CD4-positive, alpha-beta T cell treated with Interferon alpha-2 for 1 hour (primary cell): Measurements from ENCODE around the gene UBA5.
A peak's percentile ranks its signal among the peaks of the same experiment; 100 is the strongest.
"Not testable (repeated sequence)": the region's sequence is repeated elsewhere in the genome, so short reads cannot be mapped to it uniquely, and the experiment has no call there.

Source experiments
- DNase-seq, 2 donors: peaks; one replicate each; pipeline ENCODE4 v3.0.0-alpha.2; 2020 to 2022

UBA5 gene

GRCh38 chr3:132660052-132660810 lies at the start of gene UBA5:
Gene UBA5 (plus strand): TSS chr3:132660329. CDS start chr3:132660538, 209 bp downstream.
- peak; percentile 63 to 73 for DNase-seq

GRCh38 chr3:132615301-132615700 lies 44.8 kb upstream of the UBA5 start:
- not testable (repeated sequence) for DNase-seq

- no peak for DNase-seq
Observed at GRCh38 chr3:132615881-132616280, 44.2 kb upstream of the UBA5 start.

- no peak for DNase-seq
Observed at GRCh38 chr3:132616780-132617179, 43.3 kb upstream of the UBA5 start.

DNA sequence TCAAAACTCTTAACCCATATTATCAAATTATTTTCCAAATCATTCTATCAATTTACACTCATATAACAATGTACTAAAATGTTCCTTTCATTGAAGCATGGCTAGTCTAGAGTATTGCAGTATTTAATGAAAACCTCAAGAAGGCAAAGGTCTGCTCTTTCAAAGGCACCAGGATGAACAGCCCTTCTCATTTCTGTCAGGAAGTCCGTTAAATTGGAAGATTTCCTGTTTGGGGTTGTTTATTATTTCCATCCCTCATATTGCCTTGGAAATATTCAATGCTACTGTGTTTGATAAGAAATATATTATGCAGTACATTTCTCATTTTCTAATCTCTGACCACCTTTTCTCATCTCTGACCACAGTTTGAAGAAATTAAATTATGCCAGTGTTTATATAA lies 38.0 kb upstream of the UBA5 start:
- no peak for DNase-seq

DNA sequence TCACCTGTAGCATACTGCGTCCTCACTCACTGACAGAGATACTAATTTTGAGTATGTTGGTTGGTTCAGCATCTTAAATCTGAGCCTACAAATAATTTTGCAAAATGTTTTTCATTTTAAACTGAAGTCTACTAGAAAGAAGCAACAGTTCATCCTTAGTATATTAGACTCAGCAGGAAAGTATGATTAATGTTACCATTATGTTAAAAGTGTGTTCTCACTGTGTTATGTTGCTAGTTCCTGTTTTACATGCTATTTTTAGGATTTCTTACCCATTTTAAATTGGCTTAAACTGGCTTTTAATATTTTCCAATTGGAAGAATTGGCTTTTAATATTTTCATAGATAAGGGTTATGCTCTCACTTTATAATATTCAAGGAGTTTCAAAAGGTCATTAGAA lies 37.4 kb upstream of the UBA5 start:
- DNase-seq, result no peak

GRCh38 chr3:132623646-132624045 lies 36.5 kb upstream of the UBA5 start:
- no peak for DNase-seq

DNA sequence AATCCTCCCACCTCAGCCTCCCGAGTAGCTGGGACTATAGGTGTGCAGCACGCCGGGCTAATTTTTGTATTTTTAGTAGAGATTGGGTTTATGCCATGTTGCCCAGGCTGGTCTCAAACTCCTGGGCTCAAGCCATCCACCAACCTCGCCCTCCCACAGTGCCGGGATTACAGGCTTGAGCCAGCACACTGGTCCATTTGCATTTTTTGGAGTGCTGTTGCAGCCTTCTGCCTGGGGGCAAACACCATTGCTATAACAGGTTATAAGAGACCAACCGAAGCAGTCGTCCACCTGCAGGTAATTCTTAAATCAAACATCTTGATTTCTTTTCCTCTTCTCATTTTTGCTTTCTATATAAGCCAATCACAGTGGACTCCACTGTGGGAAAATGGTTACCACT lies 35.3 kb upstream of the UBA5 start:
- no peak for DNase-seq

DNA sequence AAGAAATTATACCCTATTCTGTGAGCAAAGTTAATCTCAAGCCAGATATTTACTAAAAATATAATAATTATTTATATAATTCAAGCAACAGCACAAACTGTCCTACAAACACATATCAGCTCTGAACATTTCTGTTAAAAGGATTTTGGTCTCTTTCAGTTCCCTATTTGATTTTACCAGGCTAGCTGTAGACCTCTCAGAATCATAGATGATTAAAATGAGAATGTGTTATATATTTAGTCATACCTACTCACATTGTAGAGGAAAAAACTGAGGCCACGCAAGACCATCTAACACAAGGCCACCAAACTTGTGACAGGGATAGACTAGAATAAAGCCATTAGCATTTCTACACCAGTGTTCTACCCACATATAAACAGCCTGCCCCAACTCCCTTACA lies 34.5 kb upstream of the UBA5 start:
- DNase-seq, result no peak

GRCh38 chr3:132626955-132627354 lies 33.2 kb upstream of the UBA5 start:
- DNase-seq, result no peak

DNA sequence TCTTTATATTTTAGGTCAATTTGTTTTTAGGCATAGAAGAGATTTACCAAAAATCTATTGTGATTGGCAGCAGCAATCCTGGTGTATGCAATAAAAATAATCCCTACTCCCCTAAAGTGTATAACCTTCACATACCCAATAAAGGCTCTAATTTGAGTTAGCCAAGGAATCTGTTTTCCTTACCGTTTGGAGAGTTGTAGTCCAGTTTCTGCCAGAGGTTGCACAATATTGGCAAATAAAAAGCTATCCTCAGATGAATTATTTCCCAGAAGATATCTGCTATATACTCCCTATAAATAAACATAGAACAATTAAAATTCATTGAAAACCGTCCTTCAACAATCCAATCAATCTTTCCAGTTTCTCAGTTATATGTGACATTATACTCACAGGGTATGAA lies 32.0 kb upstream of the UBA5 start:
- DNase-seq, result no peak

DNA sequence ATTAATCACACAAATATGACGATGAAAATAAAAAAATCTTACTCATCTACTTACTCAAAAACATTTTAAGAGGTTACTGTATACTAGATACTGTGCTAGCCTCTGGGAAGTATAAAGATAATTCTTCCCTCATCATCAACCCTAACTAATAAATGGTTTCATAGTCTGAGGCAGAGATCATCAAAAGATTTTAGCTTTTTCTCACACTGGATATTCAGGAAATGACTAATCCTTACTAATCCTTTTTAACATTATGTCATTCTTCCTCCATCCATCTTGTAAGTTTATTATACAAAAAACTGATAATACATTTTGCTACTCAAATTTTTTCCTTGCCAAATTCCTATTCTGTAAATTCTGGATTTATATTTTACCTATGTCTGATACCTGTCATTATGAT lies 30.2 kb upstream of the UBA5 start:
- no peak for DNase-seq

GRCh38 chr3:132630612-132631011 lies 29.5 kb upstream of the UBA5 start:
- no peak for DNase-seq

- DNase-seq, result no peak
Observed at GRCh38 chr3:132635052-132635451, 25.1 kb upstream of the UBA5 start.

GRCh38 chr3:132637590-132637989 lies 22.5 kb upstream of the UBA5 start:
- DNase-seq, result no peak

- DNase-seq, result no peak
Observed at GRCh38 chr3:132638706-132639105, 21.4 kb upstream of the UBA5 start.

GRCh38 chr3:132641427-132641826 lies 18.7 kb upstream of the UBA5 start:
- not testable (repeated sequence) for DNase-seq

GRCh38 chr3:132641837-132642538 lies 18.1 kb upstream of the UBA5 start:
- peak in 1 of 2 donors; percentile 47 for DNase-seq

DNA sequence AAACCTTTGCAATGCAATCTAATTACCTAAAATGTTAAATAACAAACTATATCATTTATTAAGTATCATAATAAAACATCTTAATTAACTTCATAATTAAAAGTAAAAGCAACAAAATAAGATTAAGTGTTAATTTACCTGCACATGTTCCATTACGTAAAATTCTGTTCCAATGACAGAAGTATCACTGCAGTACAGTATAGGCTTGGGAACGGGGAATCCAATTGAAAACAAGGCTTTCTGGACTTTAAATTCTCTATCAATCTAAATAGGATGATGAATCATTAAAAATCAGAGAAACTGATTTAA lies 17.6 kb upstream of the UBA5 start:
- DNase-seq, result no peak

DNA sequence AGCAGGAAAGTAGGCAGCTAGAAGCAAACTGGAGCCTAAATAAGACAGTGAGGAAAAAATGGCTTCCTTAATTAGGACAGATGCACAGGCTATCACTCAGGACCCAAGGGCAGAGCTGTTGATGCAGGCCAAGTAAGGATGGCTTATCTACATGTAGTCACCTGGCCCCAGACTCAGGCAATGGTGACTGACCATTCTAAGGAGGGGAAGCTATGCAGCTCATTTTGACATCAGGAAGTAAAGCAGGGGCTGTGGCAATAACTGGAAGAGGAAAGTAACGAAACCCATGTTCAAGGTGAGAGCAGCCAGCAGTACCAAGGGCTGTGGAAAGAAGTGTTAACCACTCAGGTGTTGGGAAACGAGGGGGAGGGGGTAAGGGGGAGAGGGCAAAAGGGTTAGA lies 16.8 kb upstream of the UBA5 start:
- no peak for DNase-seq

DNA sequence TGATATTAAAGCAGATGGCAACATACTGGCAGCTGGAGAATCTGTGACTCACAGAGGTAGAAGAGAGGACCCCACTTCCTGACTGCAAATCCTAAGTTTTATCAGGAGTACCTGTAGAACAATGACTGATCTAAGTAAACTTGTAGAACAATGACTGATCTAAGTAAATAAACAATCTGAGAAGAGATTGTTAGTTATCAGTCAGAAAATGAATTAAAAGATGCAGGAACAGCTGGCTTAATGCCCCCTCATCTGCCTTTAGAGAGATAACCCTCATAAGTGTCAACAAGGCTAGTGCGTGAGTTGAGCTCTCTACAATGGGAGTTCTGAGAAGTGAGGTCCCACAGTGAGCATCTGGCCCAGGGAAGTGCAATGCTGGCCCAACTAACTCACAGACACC lies 15.1 kb upstream of the UBA5 start:
- DNase-seq, result no peak

GRCh38 chr3:132650153-132650552 lies 10.0 kb upstream of the UBA5 start:
- no peak for DNase-seq

DNA sequence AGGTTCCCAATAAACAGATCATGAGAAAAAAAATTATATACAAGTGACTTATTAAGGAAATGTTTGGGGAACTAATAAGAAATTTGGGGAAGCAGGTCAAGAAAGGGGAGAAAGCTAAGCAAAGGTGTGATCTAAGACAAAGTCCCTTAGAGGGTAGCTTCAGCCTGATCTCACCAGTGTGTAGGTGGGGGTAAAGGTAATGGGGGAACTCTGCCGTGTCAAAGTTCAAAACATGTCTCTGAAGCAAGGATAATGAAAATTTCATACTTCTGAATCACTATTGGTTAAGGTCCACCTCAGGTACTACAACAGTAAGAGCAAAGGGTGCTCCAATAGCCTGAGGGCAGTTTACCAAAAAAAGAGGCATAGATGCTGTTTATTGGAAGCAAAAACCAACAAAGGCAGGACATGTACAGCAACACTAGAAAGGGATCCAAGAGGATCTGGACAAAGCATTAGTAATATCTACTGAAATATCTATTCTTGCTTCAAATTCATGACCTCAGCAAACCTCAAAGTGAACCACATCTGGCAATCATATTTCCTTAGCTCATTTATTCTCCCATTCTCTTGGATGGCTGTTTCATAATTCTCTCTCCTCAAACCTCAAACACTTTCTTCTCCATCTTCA lies 7.4 kb upstream of the UBA5 start:
- no peak for DNase-seq

DNA sequence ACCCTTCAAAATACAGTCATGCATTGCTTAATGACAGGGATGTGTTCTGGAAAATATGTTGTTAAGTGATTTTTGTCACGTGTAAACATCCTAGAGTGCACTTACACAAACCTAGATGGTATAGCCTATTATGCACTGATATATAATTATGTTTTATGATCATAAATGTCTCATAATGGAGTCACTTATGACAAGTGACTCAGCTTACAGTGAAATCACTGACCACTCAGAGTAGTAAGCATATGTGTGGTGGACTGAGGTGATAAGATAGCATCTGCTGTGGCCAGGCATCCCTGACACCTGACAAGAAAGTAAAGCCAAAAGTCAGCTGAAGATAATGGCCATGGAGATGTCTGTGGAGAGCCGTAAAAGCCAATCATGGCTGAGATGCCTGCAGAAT lies 5.9 kb upstream of the UBA5 start:
- DNase-seq, result no peak
